AG10803 (cell line): ENCODE measurements around the gene AHDC1.

ENCODE experiments used
- DNase-seq: peaks from one replicate; pipeline ENCODE4 v3.0.0; 2010; ENCODE audit warnings: low read depth
- H3K4me3 ChIP-seq: 2 replicates; pipeline ENCODE4 v1.5.1; 2011; ENCODE audit warnings: mild to moderate bottlenecking, low read length, control low read depth
- CTCF ChIP-seq: conservative IDR thresholded peaks from 2 replicates; pipeline ENCODE4 v1.5.1; 2011; ENCODE audit warnings: mild to moderate bottlenecking, low read length, control low read depth, inconsistent platforms

Gene AHDC1

GRCh38 chr1:27615346-27616192 is 11.6 kb upstream of the AHDC1 start:
- no peak for TF ChIP-seq CTCF
- no peak overlapping the region for H3K4me3 ChIP-seq
- DNase-seq, result no peak

- no peak for DNase-seq
- no peak overlapping the region for H3K4me3 ChIP-seq
- TF ChIP-seq CTCF, result no peak
Observed at GRCh38 chr1:27614625-27615344, 10.8 kb upstream of the AHDC1 start.

GRCh38 chr1:27614043-27614624 is 10.2 kb upstream of the AHDC1 start:
- TF ChIP-seq CTCF, result no peak
- no peak overlapping the region for H3K4me3 ChIP-seq

DNA sequence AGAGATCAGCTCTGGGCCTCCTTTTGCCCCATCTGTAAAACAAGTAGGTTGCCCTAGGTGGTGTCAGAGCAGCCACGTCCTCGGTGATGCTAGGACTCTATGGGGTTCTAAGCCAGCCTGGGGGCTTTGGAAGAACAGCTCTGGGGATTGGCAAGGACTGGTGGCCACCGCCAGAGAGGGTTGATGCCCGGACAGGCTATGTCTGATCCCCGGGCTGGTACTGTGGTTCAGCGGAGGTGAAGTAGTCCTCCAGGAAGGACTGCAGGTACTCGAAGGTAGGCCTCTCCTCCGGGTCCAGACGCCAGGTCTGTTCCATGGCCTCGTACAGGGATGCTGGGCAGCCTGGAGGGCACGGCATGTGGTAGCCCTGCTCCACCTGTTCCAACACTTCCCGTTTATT is 8.8 kb upstream of the AHDC1 start:
- DNase-seq, result no peak
- TF ChIP-seq CTCF, result no peak
- H3K4me3 ChIP-seq, result no peak overlapping the region

More at GRCh38 chr1:27614043-27614624, 10.2 kb upstream of the AHDC1 start:
- DNase-seq, result no peak

- DNase-seq, result no peak
- no peak overlapping the region for H3K4me3 ChIP-seq
- no peak for TF ChIP-seq CTCF
Observed at GRCh38 chr1:27611450-27611849, 7.5 kb upstream of the AHDC1 start.

GRCh38 chr1:27609618-27610240 is 5.8 kb upstream of the AHDC1 start:
- DNase-seq, result no peak
- TF ChIP-seq CTCF, result no peak
- no peak overlapping the region for H3K4me3 ChIP-seq
